MM.1S (cell line): Measurements from ENCODE around the gene HOXD11.

Experiments
- DNase-seq: peaks from one replicate; pipeline ENCODE4 v3.0.0-alpha.2; 2015
- H2AFZ ChIP-seq: fragments of 300-600 bp; sonication (generic); 2 replicates; pipeline ENCODE4 v1.6.0; 2016; ENCODE audit warnings: antibody characterized with exemption, low read length
- H3F3A ChIP-seq: fragments of 300-600 bp; sonication (generic); 2 replicates; pipeline ENCODE4 v1.6.1; 2016; ENCODE audit warnings: mild to moderate bottlenecking, antibody characterized with exemption, low read length, moderate library complexity, mixed read lengths; ENCODE audit not compliant: insufficient read depth
- H3K27ac ChIP-seq: fragments of 300-600 bp; sonication (generic); 2 replicates; pipeline ENCODE4 v1.5.1; 2016; ENCODE audit warnings: mild to moderate bottlenecking, low read length
- H3K27me3 ChIP-seq: fragments of 300-600 bp; sonication (generic); replicated peaks from 2 replicates; pipeline ENCODE4 v1.6.0; 2016; ENCODE audit warnings: low read length; ENCODE audit not compliant: insufficient read depth
- H3K36me3 ChIP-seq: fragments of 300-600 bp; sonication (generic); replicated peaks from 2 replicates; pipeline ENCODE4 v1.6.1; 2016; ENCODE audit warnings: mild to moderate bottlenecking, low read length, mixed read lengths; ENCODE audit not compliant: insufficient read depth
- H3K4me1 ChIP-seq: fragments of 300-600 bp; sonication (generic); 2 replicates; pipeline ENCODE4 v1.6.1; 2016; ENCODE audit warnings: low read length, mixed read lengths
- H3K4me2 ChIP-seq: fragments of 300-600 bp; sonication (generic); 2 replicates; pipeline ENCODE4 v1.6.0; 2016; ENCODE audit warnings: low read depth, low read length
- H3K4me3 ChIP-seq: fragments of 300-600 bp; sonication (generic); 2 replicates; pipeline ENCODE4 v1.5.1; 2016; ENCODE audit warnings: low read length, mixed read lengths
- H3K79me2 ChIP-seq: fragments of 300-600 bp; sonication (generic); 2 replicates; pipeline ENCODE4 v1.6.1; 2016; ENCODE audit warnings: mixed run types, low read length, mixed read lengths
- H3K9ac ChIP-seq: fragments of 300-600 bp; sonication (generic); 2 replicates; pipeline ENCODE4 v1.6.1; 2016; ENCODE audit warnings: low read length, mixed read lengths
- H3K9me2 ChIP-seq: fragments of 300-600 bp; sonication (generic); replicated peaks from 2 replicates; pipeline ENCODE4 v1.6.1; 2016; ENCODE audit warnings: mild to moderate bottlenecking, low read length, mixed read lengths; ENCODE audit not compliant: insufficient read depth
- H3K9me3 ChIP-seq: fragments of 300-600 bp; sonication (generic); replicated peaks from 2 replicates; pipeline ENCODE4 v1.6.1; 2016; ENCODE audit warnings: mild to moderate bottlenecking, low read length, mixed read lengths; ENCODE audit not compliant: insufficient read depth
- H4K20me1 ChIP-seq: fragments of 300-600 bp; sonication (generic); 2 replicates; pipeline ENCODE4 v1.6.1; 2016; ENCODE audit warnings: mild to moderate bottlenecking, low read length, moderate library complexity, mixed read lengths; ENCODE audit not compliant: insufficient read depth
- CTCF ChIP-seq: fragments of 300-600 bp; sonication (generic); IDR thresholded peaks from 2 replicates; pipeline ENCODE4 v1.5.1; 2016; ENCODE audit warnings: antibody characterized with exemption, low read length, mixed read lengths
- EZH2 ChIP-seq: fragments of 300-600 bp; sonication (generic); optimal IDR thresholded peaks from 2 replicates; pipeline ENCODE3; 2017; ENCODE audit warnings: low read depth, mild to moderate bottlenecking, antibody characterized with exemption, low read length, mixed read lengths
- EZH2phosphoT487 ChIP-seq: fragments of 300-600 bp; sonication (generic); IDR thresholded peaks from 2 replicates; pipeline ENCODE4 v1.6.1; 2018; ENCODE audit warnings: antibody characterized with exemption, low read length

Gene HOXD11

GRCh38 chr2:176067589-176068418 is 39.3 kb upstream of the HOXD11 start:
- no peak overlapping the region for H2AFZ ChIP-seq
- H3K9ac ChIP-seq, result no peak overlapping the region
- H3K9me3 ChIP-seq, result no peaks in the 10 kb centered on the region
- no peaks in the 10 kb centered on the region for H3F3A ChIP-seq
- H3K4me3 ChIP-seq, result no peak overlapping the region
- no peak overlapping the region for H3K27ac ChIP-seq
- H3K9me2 ChIP-seq, result no peaks in the 10 kb centered on the region
- H4K20me1 ChIP-seq, result no peaks in the 10 kb centered on the region
- H3K4me1 ChIP-seq, result no peaks in the 10 kb centered on the region
- DNase-seq, result no peak
- H3K79me2 ChIP-seq, result no peaks in the 10 kb centered on the region
- TF ChIP-seq EZH2phosphoT487 (no peak), CTCF (no peak), EZH2 (no peak)
- H3K36me3 ChIP-seq, result no peaks in the 10 kb centered on the region
- H3K27me3 ChIP-seq, result no peaks in the 10 kb centered on the region
- H3K4me2 ChIP-seq, result no peak overlapping the region

- Histone ChIP-seq H3K4me2 (no peak overlapping the region), H3K9me3 (no peaks in the 10 kb centered on the region), H3K9ac (no peak overlapping the region), H3K36me3 (no peaks in the 10 kb centered on the region), H3F3A (no peaks in the 10 kb centered on the region), H3K27ac (no peak overlapping the region), H3K4me3 (no peak overlapping the region), H3K79me2 (no peaks in the 10 kb centered on the region), H2AFZ (no peak overlapping the region), H3K27me3 (no peaks in the 10 kb centered on the region), H4K20me1 (no peaks in the 10 kb centered on the region), H3K9me2 (no peaks in the 10 kb centered on the region), H3K4me1 (no peaks in the 10 kb centered on the region)
- TF ChIP-seq EZH2phosphoT487, result no peak
- TF ChIP-seq CTCF, result no peak
- no peak for TF ChIP-seq EZH2
- no peak for DNase-seq
These were observed 38.7 kb upstream of the HOXD11 start for GRCh38 chr2:176068419-176068832.

- H3K4me3 ChIP-seq, result no peak overlapping the region
- H3F3A ChIP-seq, result no peaks in the 10 kb centered on the region
- H4K20me1 ChIP-seq, result no peaks in the 10 kb centered on the region
- no peak overlapping the region for H3K4me2 ChIP-seq
- DNase-seq, result no peak
- H3K9me3 ChIP-seq, result no peaks in the 10 kb centered on the region
- H2AFZ ChIP-seq, result no peak overlapping the region
- H3K4me1 ChIP-seq, result no peaks in the 10 kb centered on the region
- no peaks in the 10 kb centered on the region for H3K36me3 ChIP-seq
- no peaks in the 10 kb centered on the region for H3K9me2 ChIP-seq
- no peak overlapping the region for H3K27ac ChIP-seq
- no peak overlapping the region for H3K9ac ChIP-seq
- no peaks in the 10 kb centered on the region for H3K79me2 ChIP-seq
- no peaks in the 10 kb centered on the region for H3K27me3 ChIP-seq
- TF ChIP-seq EZH2 (no peak), EZH2phosphoT487 (no peak), CTCF (no peak)
These were observed 35.5 kb upstream of the HOXD11 start for GRCh38 chr2:176071330-176072291.
